Measurements from ENCODE around the gene CASP6.

Gene CASP6

DNA sequence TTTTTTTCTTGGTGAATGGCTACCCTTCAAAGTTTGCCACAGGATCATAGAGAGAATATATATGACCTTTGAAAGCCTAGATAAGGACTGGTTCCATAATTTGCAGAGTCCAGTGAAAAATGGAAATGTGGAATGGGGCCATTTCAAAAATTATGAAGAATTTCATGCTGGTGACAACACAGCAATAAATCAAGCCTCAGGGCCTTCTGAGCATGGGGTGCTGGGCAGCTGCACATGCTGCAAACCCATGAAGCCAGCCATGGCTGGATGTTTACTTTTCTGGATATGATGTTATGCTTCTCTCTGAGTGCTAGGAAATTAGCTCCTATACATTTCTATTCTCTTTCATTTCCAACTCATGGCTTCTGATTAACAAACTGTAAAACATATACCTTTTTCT lies 42.6 kb upstream of the CASP6 start:
- no peak for TF ChIP-seq ZFX (IDR thresholded peaks at IDR 0.05)
- TF ChIP-seq, protein P1, sequence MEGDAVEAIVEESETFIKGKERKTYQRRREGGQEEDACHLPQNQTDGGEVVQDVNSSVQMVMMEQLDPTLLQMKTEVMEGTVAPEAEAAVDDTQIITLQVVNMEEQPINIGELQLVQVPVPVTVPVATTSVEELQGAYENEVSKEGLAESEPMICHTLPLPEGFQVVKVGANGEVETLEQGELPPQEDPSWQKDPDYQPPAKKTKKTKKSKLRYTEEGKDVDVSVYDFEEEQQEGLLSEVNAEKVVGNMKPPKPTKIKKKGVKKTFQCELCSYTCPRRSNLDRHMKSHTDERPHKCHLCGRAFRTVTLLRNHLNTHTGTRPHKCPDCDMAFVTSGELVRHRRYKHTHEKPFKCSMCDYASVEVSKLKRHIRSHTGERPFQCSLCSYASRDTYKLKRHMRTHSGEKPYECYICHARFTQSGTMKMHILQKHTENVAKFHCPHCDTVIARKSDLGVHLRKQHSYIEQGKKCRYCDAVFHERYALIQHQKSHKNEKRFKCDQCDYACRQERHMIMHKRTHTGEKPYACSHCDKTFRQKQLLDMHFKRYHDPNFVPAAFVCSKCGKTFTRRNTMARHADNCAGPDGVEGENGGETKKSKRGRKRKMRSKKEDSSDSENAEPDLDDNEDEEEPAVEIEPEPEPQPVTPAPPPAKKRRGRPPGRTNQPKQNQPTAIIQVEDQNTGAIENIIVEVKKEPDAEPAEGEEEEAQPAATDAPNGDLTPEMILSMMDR (conservative IDR thresholded peaks at IDR 0.05): no peak
- H3K27ac ChIP-seq: no peak overlapping the region

DNA sequence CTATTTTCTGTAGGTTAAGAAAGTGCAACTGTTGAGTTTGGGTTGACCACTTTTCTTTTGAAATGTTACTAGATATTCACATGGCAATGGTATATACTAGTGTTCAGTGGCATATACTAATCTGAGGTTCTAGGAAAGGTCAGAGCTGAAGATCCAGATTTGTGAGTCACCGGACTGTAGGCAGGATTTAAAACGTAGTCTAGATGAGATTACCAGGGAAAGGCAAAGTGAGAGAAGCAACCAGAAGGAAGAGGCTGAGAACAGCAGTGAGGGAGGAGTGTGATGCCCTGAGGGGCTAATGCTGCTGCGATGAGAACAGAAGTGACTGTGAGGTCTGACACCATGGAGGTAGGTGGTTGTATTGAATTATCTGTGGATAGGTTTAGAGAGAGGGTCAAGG lies 36.3 kb upstream of the CASP6 start:
- TF ChIP-seq ZFX (IDR thresholded peaks at IDR 0.05): no peak
- H3K27ac ChIP-seq: no peak overlapping the region

DNA sequence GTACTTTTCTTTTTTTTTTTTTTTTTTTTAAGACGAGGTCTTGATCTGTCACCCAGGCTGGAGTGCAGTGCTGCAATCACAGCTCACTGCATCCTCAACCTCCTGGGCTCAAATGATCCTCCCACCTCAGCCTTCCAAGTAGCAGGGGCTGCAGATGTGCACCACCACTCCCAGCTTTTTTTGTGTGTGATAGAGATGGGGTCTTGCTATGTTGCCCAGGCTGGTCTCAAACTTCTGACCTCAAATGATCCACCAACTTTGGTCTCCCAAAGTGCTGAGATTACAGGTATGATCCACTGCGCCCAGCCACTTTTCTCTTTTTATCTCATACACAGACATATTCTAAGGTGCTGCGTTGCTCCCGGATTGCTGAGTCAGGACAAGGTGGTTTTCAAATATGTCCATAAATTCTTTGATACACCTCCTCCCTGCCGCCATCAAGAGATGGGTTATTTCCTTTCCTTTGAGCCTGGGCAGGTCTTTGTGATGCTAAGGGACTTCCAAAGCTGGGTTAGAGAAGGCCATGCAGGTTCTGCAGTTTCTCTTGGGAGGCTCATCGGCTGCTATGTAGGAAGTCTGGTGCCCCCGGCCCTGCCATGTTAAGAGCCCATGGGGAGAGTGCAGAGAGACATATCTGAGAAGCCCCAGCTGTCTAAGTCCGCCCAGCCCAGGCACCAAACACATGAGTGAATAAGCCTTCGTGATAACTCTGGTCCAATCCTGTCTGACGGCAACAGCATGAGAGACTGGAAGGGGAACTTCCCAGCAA lies 35.0 kb upstream of the CASP6 start:
- H3K27ac ChIP-seq: no peak overlapping the region
- TF ChIP-seq, protein P1 (conservative IDR thresholded peaks at IDR 0.05): no peak
- no peak for TF ChIP-seq ZFX (IDR thresholded peaks at IDR 0.05)

DNA sequence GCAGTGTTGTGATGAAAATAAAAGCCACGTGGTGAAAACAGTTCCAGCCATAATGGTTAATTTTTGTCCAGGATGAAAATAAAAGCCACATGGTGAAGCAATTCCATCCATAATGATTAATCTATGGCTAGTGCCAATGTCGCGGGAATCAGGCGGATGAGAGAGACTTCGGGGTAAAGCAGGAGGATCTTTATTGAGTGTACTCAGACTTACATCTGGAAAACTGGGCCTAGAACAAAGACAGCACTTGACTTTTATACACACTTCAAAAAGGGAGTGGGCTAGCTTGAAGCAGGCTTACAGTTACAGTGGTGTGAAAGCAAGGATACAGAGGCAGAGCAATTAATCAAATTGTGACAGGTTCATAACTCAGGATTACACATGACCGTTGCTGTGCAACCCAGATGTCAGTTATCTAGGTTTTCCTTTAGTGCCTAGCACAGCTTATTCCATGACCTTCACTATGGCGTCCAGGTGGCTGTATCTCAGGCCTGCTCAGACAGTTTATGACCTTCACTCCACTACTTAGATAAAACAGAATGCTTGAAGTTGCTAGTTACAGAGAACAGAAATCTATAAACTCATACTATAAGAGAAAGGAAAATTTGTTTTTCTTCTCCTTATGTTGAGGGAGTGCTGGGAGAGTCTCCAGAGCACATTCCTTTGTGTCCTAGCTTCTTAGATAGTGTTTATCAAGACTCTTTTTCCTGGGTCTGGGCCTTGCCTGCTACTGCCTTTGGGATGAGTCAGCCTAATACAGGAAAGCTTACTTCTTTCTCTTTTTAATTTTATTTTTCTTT lies 32.5 kb upstream of the CASP6 start:
- TF ChIP-seq, protein P1 (conservative IDR thresholded peaks at IDR 0.05): no peak
- TF ChIP-seq ZFX (IDR thresholded peaks at IDR 0.05): no peak
- no peak overlapping the region for H3K27ac ChIP-seq

DNA sequence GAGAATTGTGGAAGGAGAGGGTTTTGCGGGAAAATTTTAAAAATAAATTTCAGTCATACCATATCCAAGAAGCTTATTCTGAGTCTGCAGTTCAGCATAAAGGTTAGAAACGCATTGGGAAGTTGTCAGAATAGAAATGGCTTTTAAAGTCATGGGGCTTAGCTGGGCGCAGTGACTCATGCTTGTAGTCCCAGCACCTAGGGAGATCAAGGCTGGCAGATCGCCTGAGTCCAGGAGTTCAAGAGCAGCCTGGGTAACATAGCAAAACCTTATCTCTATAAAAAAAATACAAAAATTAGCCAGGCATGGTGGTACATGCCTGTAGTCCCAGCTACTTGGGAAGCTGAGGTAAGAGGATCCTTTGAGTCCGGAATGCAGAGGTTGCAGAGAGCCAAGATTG lies 30.5 kb upstream of the CASP6 start:
- no peak overlapping the region for H3K27ac ChIP-seq
- TF ChIP-seq, protein P1 (conservative IDR thresholded peaks at IDR 0.05): no peak
- TF ChIP-seq ZFX (IDR thresholded peaks at IDR 0.05): no peak

DNA sequence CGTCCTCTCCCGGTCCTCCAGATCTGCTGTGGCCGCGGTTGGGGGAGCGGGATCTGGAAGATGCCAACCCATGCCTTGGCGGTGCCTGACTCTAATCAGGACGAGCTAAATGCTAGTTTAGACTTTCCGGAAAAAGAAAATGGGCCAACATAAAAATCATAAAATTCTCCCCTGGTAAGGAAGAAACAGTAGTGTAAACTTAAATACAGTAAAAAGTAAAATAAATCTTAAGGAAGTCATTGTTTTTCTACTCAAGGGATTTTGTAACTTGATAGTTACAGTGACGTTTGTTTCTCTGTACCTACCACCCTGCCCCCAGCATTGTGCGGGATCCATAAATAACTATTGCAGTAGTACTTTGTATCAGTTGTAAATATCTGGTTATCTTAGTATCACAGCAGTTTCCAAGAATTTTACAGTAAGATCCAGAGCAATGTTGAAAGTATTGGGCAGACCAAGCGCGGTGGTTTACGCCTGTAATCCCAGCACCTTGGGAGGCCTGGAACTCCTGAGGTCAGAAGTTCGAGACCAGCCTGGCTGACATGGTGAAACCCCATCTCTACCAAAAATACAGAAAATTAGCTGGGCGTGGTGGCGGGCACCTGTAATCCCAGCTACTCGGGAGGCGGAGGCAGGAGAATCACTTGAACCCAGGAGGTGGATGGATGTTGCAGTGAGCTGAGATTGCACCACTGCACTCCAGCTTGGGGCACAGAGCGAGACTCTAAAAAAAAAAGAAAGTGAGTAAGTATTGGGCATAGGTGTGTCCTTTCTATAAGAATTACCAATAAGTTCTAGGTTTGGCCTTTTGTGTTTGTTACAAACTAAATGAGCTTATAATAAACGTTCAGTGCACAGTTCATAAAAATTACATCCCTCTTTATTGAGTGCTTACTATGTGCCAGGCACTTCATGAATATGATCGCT lies 27.6 kb upstream of the CASP6 start:
- TF ChIP-seq, protein P1 (conservative IDR thresholded peaks at IDR 0.05): no peak
- TF ChIP-seq ZFX (IDR thresholded peaks at IDR 0.05): no peak
- H3K27ac ChIP-seq: peak overlapping the region; percentile 98

DNA sequence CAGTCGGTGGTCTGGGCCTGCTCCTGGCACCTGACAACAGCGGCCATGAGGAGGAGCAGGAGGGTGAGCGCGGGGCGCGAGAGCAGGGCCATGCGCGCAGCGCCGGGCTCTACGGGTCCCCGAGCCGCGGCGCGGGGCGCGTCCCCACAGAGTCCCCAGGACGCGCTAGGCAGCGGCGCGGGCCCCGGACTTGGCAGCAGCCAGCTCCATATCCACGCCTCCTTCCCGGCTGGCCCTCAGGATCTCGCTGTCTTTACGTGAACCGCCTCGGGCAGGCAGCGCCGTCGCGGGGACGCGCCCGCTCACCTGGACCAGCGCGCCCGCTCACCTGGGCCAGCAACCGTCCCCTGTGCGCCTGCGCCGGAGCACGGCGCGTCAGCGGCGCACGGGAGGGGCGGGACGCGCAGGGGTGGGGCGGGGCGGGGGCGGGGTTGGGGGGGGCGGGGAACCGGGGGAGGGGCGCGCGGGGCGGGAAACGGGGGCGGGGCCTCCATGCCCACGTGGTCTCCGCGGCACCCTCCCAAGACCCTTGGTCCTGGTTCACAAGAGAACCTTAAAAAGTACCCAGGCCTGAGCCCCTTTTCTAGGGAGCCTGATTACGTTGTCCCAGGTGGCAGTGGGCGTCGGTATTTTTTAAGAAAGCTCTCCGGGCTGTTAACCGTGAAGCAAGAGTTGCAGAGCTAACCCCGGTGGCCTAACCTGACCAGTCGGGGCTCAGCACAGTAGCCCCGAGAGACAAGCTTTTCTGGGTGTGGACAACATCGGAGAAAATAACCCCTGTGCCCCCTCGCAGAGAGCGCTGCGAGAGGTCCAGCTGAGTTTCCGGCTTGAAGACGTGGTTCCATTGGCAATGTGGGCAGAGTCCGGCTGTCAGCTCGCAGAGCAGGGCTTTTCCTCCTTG lies 26.7 kb upstream of the CASP6 start, which contains the start of gene PLA2G12A:
Gene PLA2G12A, minus strand, starts transcription at position 353 of the 901 bp plus-strand sequence. Its CDS starts 261 bp downstream, at position 92.
- peak within 1 kb of the TSS; percentile 98 for H3K27ac ChIP-seq
- TF ChIP-seq, protein P1 (conservative IDR thresholded peaks at IDR 0.05): no peak
- peak; percentile 62; the same call in 1 of the 2 replicates for TF ChIP-seq ZFX (IDR thresholded peaks at IDR 0.05)

Measured in C4-2B (cell line).